CD4-positive, alpha-beta T cell treated with Interleukin-15 for 1 hour (primary cell): ENCODE data around the gene CDCP2.

Source experiments
- DNase-seq: peaks from one replicate; pipeline ENCODE4 v3.0.0-alpha.2; 2020

CDCP2 gene

DNA sequence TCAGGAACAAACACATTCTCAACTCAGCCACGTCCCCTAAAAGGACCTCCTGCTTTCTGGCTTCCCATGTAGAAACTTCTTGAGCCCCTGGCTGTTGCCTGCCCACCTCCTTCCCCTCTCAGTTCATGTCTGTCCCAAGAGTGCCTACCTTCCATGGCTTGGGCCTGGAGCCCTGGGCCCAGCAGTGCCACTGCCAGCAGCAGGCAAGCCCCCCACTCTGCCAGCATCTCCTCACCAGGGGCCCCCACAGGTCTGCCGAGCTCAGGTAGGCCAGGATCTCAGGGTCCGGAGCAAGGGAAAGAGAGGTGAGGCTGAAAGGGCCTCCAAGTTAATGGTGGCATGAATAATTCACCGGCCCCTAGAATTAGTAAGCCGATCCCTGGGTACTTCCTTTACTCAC is at the start of gene CDCP2:
Gene CDCP2, minus strand, starts transcription at position 305 of the 400 bp plus-strand sequence. Its CDS starts 78 bp downstream, at position 227.
- DNase-seq = no peak

DNA sequence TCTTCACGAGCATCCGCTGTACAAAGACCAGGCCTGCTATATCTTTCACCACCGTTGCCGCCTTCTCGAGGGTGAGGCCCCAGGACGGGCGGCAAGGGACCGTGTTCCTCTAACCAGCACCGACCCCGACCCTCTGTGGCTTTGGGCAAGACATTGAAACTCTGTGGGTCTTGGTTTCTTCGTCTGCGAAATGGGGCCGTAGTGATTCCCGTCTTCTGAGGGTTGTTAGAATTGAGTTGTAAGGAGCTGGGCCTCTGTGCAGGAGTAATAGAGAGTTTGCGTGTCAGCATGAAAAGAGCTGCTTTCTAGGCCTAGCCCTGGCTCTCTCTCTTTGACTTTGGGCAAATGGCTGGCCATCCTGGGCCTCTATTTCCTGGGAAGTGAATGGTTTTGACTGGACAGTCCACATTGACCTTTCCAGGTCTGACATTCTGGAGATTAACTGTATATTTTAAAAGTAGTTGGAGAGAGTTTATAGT is 47.8 kb upstream of the CDCP2 start:
- DNase-seq = no peak

DNA sequence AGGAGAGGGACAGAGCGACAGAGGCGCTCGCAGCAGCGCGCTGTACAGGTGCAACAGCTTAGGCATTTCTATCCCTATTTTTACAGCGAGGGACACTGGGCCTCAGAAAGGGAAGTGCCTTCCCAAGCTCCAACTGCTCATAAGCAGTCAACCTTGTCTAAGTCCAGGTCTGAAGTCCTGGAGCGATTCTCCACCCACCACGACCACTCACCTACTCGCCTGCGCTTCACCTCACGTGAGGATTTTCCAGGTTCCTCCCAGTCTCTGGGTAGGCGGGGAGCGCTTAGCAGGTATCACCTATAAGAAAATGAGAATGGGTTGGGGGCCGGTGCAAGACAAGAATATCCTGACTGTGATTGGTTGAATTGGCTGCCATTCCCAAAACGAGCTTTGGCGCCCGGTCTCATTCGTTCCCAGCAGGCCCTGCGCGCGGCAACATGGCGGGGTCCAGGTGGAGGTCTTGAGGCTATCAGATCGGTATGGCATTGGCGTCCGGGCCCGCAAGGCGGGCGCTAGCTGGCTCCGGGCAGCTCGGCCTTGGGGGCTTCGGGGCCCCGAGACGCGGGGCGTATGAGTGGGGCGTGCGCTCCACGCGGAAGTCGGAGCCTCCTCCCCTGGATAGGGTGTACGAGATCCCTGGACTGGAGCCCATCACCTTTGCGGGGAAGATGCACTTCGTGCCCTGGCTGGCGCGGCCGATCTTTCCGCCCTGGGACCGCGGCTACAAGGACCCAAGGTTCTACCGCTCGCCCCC is 47.1 kb upstream of the CDCP2 start, which contains the start of the genes CYB5RL and MRPL37:
Gene CYB5RL, minus strand, starts transcription at position 266 of the 754 bp plus-strand sequence. CDS start 4,414 bp downstream, outside the sequence.
Gene MRPL37, plus strand, starts transcription at position 403 of the 754 bp plus-strand sequence. Its CDS starts 77 bp downstream, at position 480.
- peak; percentile 90 for DNase-seq

DNA sequence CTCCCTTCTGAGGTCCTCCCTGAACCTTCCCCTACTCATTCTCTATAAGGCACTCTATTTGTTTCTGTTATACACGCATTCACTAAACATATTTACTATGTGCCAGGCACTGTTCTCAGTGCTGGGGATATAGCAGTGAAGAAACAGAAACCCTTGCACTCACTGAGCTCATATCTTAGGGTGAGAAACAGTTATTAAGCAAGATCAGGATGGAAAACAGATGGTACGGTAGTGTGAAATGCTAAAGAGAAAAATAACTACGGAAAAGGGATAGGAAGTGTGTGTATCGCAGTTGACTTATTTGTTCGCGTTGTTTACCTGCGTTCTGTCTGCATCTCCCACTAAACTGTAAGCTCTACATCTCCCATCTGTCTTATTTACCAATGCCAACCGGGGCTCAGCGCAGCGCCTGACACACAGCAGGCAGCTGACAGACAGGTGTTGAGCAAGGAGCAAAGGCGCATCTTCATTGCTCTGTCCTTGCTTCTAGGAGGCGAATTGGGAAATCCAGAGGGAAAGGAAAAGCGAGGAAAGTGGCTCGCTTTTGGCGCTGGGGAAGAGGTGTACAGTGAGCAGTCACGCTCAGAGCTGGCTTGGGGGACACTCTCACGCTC is 46.5 kb upstream of the CDCP2 start:
- DNase-seq = no peak

DNA sequence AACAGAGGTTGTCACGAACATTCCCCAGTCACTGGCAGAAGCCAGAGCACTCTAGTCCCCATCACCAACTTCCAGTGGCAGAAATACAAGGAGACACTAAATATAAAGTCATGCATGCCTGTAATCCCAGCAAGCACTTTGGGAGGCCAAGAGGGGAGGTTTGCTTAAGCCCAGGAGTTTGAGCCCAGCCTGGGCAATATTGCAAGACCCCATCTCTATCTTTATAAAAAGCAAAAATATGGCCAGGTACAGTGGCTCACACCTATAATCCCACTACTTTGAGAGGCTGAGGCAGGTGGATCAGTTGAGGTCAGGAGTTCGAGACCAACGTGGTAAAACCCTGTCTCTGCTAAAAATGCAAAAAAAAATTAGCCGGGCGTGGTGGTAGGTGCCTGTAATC is 40.7 kb upstream of the CDCP2 start:
- no peak for DNase-seq

DNA sequence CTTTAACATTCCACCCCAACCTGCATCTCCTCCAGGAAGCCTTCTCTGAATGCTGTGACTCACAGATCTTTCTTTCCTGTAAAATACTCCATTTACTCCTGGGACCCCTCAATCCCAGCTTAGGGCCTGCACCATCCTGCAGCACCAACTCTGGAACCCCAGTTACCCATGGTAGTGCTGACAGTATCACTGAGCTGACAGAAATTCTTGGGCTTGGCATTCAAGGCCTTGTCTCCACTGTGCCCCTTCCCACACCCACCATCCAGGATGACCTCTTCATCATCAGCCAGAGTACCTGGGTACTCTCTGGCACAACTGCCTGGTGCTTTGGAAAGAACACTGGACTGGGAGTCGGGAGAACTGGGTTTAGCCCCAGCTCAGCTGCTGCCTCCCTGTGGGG is 38.7 kb upstream of the CDCP2 start:
- DNase-seq = no peak

DNA sequence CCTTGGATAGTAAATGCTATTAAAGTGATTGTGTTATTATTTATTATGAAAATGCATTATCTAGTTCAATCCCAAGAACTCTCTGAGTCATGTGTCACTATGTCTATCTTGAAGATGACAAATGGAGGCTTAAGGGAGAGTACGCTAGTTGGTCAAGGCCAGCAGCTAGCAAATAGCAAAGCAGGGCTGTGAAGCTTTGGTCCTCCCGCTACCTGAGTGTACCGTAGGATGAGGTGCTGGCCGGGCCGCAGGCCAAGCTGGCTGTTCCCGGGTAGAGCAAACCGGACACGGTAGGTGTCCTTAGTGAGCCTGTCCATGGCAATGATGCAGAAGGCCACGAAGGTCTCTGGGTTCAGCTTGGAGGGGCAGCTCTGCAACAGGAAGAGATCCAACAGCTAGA is 37.7 kb upstream of the CDCP2 start:
- no peak for DNase-seq

DNA sequence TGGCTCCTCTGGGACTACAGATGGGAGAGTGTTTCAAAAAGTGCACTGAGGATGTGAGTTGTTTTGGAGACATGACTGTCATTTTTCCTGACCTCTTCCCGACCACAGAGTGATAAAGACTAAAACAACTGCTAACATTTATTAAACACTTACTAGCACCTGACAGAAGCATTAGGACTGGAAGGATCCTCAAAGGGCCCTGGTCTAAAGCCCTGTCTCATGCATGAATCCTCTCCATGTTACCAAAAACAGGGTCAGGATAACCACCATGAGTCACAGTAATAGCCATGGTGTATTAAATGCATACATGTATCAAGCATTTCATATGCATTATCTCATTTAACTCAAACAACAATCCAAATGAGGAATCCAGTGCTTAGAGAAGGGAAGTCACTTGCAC is 35.5 kb upstream of the CDCP2 start:
- no peak for DNase-seq

DNA sequence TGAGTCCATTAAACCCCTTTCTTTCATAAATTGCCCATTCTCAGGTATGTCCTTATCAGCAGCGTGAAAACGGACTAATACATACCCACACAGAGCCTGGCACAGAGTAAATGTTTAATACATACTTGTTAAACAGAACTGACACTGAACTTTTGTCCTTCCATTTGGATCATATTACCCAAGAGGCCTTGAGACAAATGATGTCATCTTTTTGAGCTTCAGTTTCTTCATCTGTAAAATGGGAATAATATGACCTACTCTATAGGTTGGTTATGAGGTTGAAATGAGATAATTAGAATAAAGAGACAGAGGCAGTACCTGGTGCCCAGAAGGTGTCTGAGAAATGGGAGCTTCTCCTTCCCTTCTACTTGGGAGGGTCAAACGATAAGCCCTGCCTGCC is 33.3 kb upstream of the CDCP2 start:
- DNase-seq = no peak

DNA sequence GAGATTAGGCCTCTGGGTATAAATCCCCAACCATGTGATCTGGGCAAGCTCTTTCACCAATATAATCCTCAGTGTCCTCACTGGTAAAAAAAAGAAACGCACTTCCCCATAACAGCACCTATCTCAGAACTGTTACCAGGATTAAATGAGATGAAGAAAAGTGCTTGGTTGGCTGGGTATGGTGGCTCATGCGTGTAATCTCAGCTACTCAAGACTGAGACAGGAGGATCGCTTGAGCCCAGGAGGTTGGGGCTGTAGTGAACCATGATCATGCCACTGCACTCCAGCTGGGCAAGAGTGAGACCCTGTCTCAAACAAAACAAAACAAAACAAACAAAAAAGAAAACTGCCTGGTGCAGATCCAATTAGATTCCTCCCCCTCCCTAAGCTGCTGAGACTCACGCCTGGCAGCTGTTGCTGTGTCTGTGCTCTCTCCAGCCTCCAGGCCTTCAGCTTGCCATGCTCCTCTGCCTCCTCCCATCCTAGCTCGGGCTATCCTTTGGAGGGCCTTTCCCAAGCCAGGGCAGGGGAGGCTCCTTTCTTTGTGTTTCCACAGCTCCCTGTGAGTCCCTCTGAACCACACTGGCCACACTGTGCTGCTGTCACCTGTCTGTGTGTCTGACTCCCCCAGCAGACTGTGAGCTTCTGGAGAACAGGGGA is 28.0 kb upstream of the CDCP2 start:
- DNase-seq = no peak

DNA sequence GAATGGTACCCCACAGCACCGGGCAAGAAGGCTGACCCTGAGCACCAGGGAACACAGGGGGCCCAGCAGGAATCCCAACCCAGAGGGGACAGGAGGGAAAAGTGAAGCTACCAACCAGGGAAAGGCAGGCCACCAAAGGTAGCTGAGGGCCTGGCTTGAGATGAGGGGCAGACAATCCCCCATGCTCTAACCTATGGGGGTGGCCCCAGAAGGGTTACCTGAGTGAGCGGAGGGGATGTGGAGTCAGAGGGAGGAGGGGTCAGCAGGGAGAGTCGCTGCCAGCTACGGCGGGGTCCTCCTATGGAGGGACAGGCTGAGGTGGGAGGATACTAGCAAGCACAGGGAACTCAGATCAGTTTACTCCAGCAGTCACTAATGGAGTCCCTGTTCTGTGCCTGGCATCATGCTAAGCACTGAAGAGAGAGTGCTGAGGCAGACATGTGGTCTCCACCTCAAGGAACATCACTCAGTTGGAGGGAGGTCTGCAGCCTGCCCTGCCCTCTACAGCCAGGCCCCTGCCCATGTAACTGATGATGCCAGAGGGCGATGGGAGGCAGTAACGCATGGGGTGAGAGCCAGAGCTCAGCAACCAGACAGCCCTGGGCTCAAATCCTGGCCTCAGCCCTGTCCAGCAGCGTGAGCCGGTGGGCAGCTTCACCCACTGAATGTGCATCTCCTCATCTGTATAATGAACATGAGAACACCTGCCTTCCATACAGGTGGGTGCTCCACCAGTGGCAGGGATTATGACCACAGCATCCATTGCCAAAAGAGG is 25.7 kb upstream of the CDCP2 start:
- no peak for DNase-seq

DNA sequence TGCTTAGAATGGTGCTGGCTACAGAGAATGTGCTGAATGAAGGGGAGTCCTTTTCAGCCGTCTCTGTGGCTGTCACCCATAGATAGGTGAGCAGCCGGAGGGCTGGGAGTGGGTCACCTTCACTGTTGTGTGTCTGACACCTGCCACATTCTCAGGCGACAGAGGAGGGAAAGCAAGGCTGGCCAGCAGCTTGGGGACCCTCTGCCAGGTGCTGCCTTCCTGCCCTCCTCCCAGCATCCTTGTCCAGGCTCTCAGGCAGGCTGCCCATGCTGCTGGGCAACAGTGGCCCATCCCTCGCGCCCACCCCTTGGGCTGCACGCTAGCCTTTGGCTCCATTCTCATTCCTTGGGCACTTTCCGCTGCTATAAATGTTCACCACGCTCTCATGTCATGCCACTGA is 24.9 kb upstream of the CDCP2 start:
- DNase-seq = no peak

DNA sequence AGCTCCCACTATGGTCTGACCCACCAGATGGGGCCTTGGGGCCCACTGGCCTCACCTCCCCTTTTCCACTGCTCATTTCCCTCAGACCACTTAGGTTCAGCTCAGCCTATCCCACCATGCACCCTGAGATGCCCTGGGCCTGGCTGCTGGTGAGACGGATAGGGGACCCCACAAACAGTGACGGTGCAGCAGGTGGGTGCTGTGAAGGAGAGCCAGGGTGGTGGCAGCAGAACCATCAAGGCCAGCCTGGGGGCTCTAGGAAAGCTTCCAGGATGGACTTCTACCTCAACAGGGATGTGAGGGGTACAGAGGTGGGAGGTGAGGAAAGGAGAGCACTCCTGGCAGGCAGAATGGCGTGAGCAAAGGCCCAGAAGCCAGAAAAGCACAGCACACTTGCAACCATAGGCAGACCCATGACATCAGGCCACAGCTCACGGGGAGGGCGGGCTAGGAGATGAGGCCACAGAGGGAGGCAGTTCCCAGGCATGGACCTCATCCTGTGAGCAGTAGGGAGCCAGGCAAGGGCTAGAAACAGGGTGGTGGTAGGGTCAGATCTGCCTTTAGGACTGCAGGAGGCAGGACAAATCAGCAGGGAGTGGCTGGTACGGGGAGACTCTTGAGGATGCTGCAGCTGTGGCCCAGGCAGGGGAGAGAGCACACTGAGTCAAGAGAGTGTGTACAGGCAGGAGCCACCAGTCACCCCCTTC is 24.0 kb upstream of the CDCP2 start:
- DNase-seq = no peak

DNA sequence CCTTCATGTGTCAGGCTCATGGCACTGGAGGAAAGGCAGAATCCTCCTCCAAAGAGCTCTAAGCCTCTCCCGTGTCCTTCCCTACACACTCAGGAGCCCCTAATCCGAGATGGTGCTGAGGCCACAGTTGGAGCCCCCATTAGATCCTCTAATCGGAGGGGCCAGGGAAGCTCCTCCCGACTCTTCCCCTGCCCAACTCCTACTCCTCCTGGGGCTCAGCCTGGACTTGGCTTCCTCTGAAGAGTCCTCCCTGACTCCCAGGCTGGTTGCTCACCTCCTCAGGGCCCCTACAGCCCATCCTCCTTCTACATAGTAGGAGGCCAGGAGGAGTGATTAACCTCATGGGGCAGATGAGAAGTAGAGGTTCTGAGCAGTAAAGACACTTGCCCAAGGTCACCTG is 21.3 kb upstream of the CDCP2 start:
- DNase-seq = no peak

DNA sequence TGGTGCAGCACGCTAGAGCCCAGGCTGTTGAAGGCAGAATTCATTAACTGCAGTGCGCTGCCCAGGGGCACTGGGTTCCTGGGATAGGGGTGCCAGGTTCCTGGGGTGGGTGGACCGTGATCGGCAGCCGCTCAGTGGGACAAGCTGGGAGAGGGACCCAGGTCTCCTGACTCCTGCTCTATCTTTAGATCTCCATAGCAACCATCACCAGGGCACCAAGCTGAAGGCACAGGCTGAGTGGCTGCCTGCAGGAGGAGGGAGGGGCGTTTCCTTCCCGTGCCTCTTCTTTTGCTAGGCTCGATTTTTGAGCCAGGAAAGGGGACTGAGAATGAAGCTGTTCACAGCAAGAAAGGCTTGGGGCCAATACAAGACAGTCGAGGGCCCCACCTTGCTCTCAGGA is 20.9 kb upstream of the CDCP2 start:
- no peak for DNase-seq

DNA sequence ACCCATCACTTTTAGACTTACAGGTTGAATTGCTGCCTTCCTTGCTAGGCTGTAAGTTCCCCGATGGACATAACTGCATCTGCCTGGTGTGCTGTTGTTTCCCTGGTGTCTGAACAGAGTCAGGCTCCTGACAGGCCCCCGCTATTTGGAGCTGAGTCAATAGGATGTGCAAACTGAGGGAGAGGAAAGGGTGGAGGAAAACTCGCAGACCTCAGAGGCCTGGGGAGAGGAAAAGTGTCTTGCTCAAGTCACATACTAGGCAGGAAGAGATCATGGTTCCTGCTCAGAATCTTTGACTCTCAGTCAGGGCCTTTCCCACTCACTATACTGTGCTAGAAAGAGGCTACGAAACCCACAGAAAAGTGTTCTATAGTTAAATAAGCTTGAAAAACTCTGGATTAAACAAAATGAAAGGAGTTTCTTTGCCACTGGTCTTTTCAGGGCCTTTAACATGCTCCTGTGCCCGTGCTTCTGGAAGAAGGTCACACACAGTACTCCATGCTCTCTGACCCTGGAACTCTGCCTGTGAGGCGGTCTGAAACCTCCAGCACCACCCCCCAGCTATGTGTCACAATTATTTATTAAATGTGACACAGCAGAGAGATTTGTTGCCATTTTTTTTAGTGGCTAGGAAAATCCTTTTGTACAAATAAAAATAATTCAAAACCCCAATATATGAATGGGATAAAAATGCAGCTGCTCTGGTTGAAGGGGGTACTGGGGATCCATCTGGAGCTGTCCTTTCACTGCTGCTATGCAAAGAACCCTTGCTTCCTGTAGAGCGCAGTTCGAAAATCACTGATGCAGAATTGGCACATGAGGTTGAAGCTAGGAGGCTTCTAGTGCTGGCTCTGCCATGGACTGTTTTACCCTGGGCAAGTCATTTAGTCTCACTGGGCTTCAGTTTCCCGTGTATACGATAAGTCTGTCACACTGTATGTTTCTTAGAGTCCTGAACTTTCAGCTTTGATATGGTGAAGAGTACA is 20.1 kb upstream of the CDCP2 start:
- no peak for DNase-seq

DNA sequence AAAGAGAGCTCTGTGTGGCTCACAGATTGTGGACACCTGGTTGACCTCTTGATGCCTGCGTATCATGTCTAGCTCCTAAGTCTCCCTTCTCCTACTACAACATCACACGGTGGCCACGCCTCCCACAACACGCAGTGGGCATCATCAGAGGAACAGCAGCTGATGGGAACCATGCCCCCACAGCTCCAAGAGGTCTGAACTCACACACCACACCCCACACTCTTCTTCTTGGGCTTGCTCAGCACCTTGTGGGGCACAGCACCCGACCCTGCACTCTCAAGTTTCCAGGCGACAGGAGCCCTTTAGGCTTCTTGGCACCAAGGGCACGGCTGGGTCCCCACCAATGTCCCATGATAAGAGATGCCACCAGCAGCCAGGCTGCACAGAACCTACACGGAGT is 18.8 kb upstream of the CDCP2 start:
- DNase-seq = no peak

DNA sequence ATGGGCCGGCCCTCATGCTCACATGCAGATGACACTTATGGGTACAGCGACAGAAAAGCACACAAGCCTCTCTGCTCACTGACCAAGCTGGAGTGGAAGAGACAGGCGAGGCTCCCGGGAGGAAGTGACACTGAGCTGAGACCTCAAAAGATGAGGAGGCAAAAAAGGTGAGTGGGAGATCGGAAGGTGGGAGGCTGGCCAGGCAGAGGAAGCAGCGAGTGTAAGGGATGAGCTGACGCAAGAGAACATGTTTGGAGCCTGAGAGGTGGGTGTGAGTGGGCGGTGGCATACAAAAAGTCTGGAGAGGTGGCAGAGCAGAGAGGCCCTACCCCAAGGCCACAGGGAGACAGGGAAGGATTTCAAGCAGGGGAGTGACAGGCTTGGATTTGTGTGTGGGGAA is 18.2 kb upstream of the CDCP2 start:
- no peak for DNase-seq

DNA sequence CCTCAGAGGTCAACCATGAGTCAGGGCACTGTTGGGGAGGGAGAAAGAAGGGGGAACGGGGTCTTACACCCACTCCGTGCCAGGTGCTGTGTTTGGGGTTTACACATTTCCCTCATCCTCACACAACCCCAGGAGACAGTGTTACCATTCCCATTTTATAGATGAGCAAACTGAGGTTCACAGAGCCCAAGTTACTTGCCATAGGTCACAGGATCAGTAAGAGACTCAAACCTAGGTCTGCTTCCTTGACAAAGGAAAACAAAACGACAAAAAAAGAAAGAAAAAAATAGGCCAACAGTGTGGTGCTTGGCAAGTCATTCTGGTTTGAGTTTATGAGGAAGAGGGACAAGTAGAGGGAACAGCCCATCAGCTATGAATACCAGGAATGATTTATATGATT is 16.3 kb upstream of the CDCP2 start:
- no peak for DNase-seq

DNA sequence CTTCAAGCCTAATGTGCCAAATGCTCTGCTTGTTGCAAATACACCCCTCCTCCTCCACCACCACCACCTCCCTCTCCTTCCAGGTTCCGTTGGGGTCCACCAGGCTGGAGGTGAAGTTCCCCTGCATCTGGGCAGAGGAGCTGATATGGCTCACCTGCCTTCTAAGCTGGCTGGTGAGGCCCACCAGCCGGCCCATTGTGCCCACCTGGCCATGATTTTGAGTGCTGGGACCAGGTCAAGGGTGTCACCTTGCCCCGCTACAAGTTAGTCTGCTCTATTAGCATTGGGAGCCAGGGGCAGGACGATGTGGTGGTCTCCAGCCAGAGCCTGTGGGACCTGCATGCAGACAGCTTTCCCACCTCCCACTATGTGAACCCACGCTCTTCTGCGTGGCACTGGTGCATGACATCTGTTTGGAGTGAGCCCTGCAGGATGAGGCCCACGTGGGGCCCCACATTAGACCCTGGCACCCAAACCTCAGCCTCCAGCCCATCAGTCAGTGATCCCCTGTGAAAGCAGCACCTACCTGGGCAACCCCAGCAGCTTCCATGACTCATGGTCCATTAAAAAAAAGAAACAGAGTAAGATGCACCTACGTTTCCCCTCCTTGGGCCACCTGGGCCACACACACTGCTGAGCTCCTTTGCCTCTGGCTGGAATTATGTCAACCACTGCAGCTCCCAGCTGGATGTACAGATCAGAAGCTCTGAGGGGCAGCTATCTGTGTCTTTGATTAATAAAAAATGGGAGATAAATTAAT is 15.6 kb upstream of the CDCP2 start:
- DNase-seq = no peak
